Stimulated activated CD4-positive, alpha-beta T cell treated with anti-CD3 and anti-CD28 coated beads, Interleukin-4, amount 100 ng/mL, for 24 hours (primary cell): Measurements from ENCODE around the gene LRRN1.
"Not testable (repeated sequence)": the region's sequence is repeated elsewhere in the genome, so short reads cannot be mapped to it uniquely, and the experiment has no call there.

Experiments
- DNase-seq: peaks from one replicate; pipeline ENCODE4 v3.0.0-alpha.2; 2020

The LRRN1 gene

GRCh38 chr3:3815206-3815605, 16.0 kb downstream of the LRRN1 start:
- DNase-seq: no peak

GRCh38 chr3:3816034-3816433, 16.8 kb downstream of the LRRN1 start:
- DNase-seq: no peak

- DNase-seq: no peak
Observed at GRCh38 chr3:3817865-3818264, 18.6 kb downstream of the LRRN1 start.

GRCh38 chr3:3821777-3822176, 22.5 kb downstream of the LRRN1 start:
- no peak for DNase-seq

- no peak for DNase-seq
Observed at GRCh38 chr3:3825035-3825434, 25.8 kb downstream of the LRRN1 start.

GRCh38 chr3:3826521-3826920, 27.3 kb downstream of the LRRN1 start:
- no peak for DNase-seq

- DNase-seq: no peak
Observed at GRCh38 chr3:3827111-3827510, 27.9 kb downstream of the LRRN1 start.

GRCh38 chr3:3828417-3828816, 29.2 kb downstream of the LRRN1 start:
- not testable (repeated sequence) for DNase-seq

GRCh38 chr3:3836845-3837244, 37.6 kb downstream of the LRRN1 start:
- DNase-seq: no peak

- DNase-seq: no peak
Observed at GRCh38 chr3:3842356-3842755, 43.1 kb downstream of the LRRN1 start.

- DNase-seq: no peak
Observed at GRCh38 chr3:3847994-3848922, 49.0 kb downstream of the LRRN1 start.

- no peak for DNase-seq
Observed at GRCh38 chr3:3848923-3849275, 49.7 kb downstream of the LRRN1 start.

- no peak for DNase-seq
Observed at GRCh38 chr3:3851621-3852323, 52.5 kb downstream of the LRRN1 start.

GRCh38 chr3:3853544-3853943, 54.3 kb downstream of the LRRN1 start:
- DNase-seq: no peak

GRCh38 chr3:3855056-3855455, 55.8 kb downstream of the LRRN1 start:
- no peak for DNase-seq

GRCh38 chr3:3860235-3860634, 61.0 kb downstream of the LRRN1 start:
- DNase-seq: no peak

GRCh38 chr3:3862534-3862933, 63.3 kb downstream of the LRRN1 start:
- no peak for DNase-seq

GRCh38 chr3:3875491-3875890, 76.3 kb downstream of the LRRN1 start:
- DNase-seq: no peak

- no peak for DNase-seq
Observed at GRCh38 chr3:3881050-3881449, 81.8 kb downstream of the LRRN1 start.

- not testable (repeated sequence) for DNase-seq
Observed at GRCh38 chr3:3887311-3887710, 88.1 kb downstream of the LRRN1 start.

GRCh38 chr3:3893590-3893989, 94.4 kb downstream of the LRRN1 start:
- no peak for DNase-seq
